D721Med (cell line): ENCODE results near the gene TBC1D23.
"Not testable (repeated sequence)": the region's sequence is repeated elsewhere in the genome, so short reads cannot be mapped to it uniquely, and the experiment has no call there.

Experiments used
- DNase-seq: peaks from one replicate; pipeline ENCODE4 v3.0.0; 2011; ENCODE audit warnings: low spot score; ENCODE audit not compliant: insufficient read length
- FAIRE-seq: peaks from 2 replicates; lab custom pipeline; 2011; peaks lifted over from hg19 to GRCh38; lab: Jason Lieb, UNC
- CTCF ChIP-seq: IDR thresholded peaks from 2 replicates; pipeline ENCODE4 v1.5.1; 2012; ENCODE audit warnings: mild to moderate bottlenecking, control low read depth; ENCODE audit not compliant: insufficient read depth; ENCODE audit errors: missing control alignments

TBC1D23 gene

GRCh38 chr3:100271522-100271921, 10.7 kb downstream of the TBC1D23 start:
- FAIRE-seq: no peak
- no peak for TF ChIP-seq CTCF
- DNase-seq: no peak

- DNase-seq, FAIRE-seq: not testable (repeated sequence)
These were observed 12.2 kb downstream of the TBC1D23 start for GRCh38 chr3:100272797-100273611.

- no peak for TF ChIP-seq CTCF
- no peak for FAIRE-seq
- no peak for DNase-seq
These were observed 13.6 kb downstream of the TBC1D23 start for GRCh38 chr3:100274361-100274760.

GRCh38 chr3:100277255-100277800, 16.5 kb downstream of the TBC1D23 start:
- no peak for TF ChIP-seq CTCF
- DNase-seq (no peak), FAIRE-seq (no peak)

- no peak for FAIRE-seq
- no peak for DNase-seq
- TF ChIP-seq CTCF: no peak
These were observed 18.1 kb downstream of the TBC1D23 start for GRCh38 chr3:100278910-100279309.

- TF ChIP-seq CTCF: no peak
- DNase-seq (no peak), FAIRE-seq (no peak)
These were observed 27.6 kb downstream of the TBC1D23 start for GRCh38 chr3:100288288-100288894.

GRCh38 chr3:100289339-100289738, 28.5 kb downstream of the TBC1D23 start:
- FAIRE-seq (no peak), DNase-seq (no peak)
- no peak for TF ChIP-seq CTCF
